ENCODE measurements around the gene SLC35B4. TPM values are rescaled to one million over a fixed set of nuclear protein-coding genes. Genes with fewer than 3 reads are reported as not detected.
"Not testable (repeated sequence)": the region's sequence is repeated elsewhere in the genome, so short reads cannot be mapped to it uniquely, and the experiment has no call there.

The SLC35B4 gene
- total and polyA plus RNA-seq, 7 donors, result 2.4 to 9.4 (median 6.1) TPM

DNA sequence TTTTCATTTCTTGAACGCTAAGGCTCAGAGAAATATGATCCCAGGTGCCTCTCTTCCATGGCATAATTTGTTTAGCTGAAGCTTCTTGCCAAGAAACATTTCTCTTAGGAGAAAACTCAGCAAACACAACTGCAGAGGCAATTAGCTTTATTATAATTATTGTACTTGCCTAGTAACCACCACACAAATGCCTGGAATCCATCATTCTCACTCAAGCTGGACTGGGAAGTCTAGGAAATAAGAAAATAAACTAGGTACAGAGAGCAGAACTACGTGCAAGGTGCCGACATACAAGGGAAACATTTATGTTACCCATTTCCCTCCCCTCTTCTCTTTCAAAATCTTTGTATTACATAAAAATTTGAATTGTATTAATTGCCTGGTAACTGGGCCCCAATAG lies 15.1 kb downstream of the SLC35B4 start:
- WGBS, 2 donors, result 93 to 95% methylated on average over 3 of the region's 3 CpGs
- Histone ChIP-seq H3K4me1 (peaks cover 0 to 28% (median 17%) of the 10 kb centered on the region in 4 donors), H3K27me3 (no peaks in the 10 kb centered on the region), H3K4me3 (no peak overlapping the region), H3K36me3 (peaks cover 0 to 28% (median 0%) of the 10 kb centered on the region in 4 donors), H3K27ac (peak overlapping the region in 2 of 4 donors; percentile 30 to 35), H3K9me3 (no peaks in the 10 kb centered on the region)
- intact Hi-C loops (cut with DNase I), result no loop called here
- DNase-seq, result no peak
- TF ChIP-seq, protein P1, sequence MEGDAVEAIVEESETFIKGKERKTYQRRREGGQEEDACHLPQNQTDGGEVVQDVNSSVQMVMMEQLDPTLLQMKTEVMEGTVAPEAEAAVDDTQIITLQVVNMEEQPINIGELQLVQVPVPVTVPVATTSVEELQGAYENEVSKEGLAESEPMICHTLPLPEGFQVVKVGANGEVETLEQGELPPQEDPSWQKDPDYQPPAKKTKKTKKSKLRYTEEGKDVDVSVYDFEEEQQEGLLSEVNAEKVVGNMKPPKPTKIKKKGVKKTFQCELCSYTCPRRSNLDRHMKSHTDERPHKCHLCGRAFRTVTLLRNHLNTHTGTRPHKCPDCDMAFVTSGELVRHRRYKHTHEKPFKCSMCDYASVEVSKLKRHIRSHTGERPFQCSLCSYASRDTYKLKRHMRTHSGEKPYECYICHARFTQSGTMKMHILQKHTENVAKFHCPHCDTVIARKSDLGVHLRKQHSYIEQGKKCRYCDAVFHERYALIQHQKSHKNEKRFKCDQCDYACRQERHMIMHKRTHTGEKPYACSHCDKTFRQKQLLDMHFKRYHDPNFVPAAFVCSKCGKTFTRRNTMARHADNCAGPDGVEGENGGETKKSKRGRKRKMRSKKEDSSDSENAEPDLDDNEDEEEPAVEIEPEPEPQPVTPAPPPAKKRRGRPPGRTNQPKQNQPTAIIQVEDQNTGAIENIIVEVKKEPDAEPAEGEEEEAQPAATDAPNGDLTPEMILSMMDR (IDR thresholded peaks at IDR 0.05), result no peak
- no peak for TF ChIP-seq POLR2AphosphoS5 (IDR thresholded peaks at IDR 0.05)
- no peak for TF ChIP-seq EP300 (IDR thresholded peaks at IDR 0.05)
- TF ChIP-seq POLR2A (IDR thresholded peaks at IDR 0.05), result no peak

DNA sequence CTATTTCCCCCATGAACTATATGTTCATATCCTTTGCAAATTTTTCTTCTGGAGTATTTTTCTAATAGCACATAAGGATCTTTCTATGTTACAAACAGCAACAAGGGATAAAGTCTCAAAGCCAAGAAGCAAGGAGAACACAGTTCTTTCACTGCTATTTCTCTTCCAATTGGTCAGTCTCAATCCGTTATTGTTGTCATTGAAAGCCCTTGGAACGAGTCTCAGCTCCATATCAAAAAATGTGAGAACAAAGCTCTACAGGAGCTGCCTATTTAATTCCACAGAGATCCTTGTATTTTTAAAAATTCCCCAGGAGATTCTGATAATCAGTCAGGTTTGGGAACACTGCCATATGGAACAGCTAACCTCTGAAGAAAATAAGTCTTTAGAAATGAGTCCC lies 15.7 kb downstream of the SLC35B4 start:
- no peak for DNase-seq
- WGBS, 2 donors, result 90 to 95% methylated on average over 2 of the region's 2 CpGs
- peaks cover 0 to 28% (median 17%) of the 10 kb centered on the region in 4 donors for H3K4me1 ChIP-seq
- intact Hi-C loops (cut with DNase I), result no loop called here
- H3K9me3 ChIP-seq, result no peaks in the 10 kb centered on the region
- H3K27ac ChIP-seq, result peak overlapping the region in 2 of 4 donors; percentile 30 to 75
- peaks cover 0 to 34% (median 3%) of the 10 kb centered on the region in 4 donors for H3K36me3 ChIP-seq
- H3K27me3 ChIP-seq, result no peaks in the 10 kb centered on the region
- H3K4me3 ChIP-seq, result no peak overlapping the region
- no peak for TF ChIP-seq POLR2AphosphoS5 (IDR thresholded peaks at IDR 0.05)
- no peak for TF ChIP-seq POLR2A (IDR thresholded peaks at IDR 0.05)
- TF ChIP-seq, protein P1 (IDR thresholded peaks at IDR 0.05), result no peak
- no peak for TF ChIP-seq EP300 (IDR thresholded peaks at IDR 0.05)

DNA sequence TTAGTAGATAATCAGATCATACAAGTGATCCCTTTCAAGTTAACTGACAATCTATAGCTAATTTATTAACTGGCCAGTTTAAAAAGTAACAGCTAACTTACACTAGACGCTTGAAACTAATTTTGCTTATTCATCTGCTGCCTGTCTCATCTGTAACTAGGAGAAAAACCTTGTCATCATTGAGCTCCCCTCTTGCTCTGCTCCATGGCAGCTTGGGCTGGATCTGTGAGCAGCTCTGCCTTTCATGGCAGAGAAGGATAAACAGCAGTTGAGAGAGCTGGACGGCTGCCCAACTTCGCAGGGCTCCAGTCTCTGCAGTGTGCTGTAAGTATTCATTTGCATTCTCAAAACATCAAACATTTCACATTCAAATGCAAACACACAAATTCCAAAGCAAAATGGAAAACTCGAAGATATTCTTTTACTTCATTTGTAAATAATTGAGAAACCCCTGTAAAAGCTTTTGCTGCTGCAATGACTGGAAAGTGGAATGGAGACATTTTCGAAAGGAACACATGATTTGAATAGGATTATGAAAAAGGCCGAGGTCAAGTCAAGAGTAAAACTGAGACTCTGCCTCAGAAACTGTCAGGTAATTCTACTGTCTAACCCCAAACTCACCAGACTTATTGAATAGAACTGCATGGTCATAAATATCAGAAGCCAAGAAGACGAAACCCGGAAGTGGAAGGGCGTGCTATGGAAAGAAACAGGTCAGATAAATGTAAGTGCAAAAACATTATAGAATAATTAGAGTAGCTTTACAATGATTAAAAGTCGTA lies 17.6 kb downstream of the SLC35B4 start:
- intact Hi-C loops (cut with DNase I), result no loop called here
- DNase-seq, result peak; percentile 92
- Histone ChIP-seq H3K9me3 (no peaks in the 10 kb centered on the region), H3K36me3 (peaks cover 0 to 41% (median 18%) of the 10 kb centered on the region in 4 donors), H3K27me3 (no peaks in the 10 kb centered on the region), H3K27ac (peak overlapping the region; percentile 64 to 75 (median 70)), H3K4me3 (no peak overlapping the region), H3K4me1 (peaks cover 0 to 28% (median 17%) of the 10 kb centered on the region in 4 donors)
- WGBS, 2 donors, result 57 to 74% methylated on average over 10 of the region's 10 CpGs
- no peak for TF ChIP-seq POLR2A (IDR thresholded peaks at IDR 0.05)
- TF ChIP-seq, protein P1 (IDR thresholded peaks at IDR 0.05), result no peak
- peak in 2 of 4 donors; percentile 31 to 49 for TF ChIP-seq POLR2AphosphoS5 (IDR thresholded peaks at IDR 0.05)
- TF ChIP-seq EP300 (IDR thresholded peaks at IDR 0.05), result no peak

DNA sequence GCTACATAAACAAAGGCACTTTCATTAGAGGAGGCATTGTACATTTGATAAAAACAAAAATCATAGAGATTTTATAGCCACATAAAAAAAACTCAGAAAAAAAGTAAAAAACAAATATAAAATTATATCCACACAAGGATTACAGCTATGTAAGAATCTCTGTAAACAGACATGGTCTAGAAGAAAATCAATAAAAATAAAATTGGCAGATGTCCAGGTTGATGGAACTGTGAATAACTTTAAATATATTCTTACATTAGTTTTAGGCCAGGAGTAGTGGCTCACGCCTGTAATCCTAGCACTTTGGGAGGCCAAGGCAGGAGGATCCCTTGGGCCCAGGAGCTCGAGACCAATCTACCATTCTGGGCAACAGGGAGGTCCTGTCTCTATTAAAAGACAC lies 19.2 kb downstream of the SLC35B4 start:
- DNase-seq, result no peak
- Histone ChIP-seq H3K36me3 (peaks cover 0 to 40% (median 21%) of the 10 kb centered on the region in 4 donors), H3K27me3 (no peaks in the 10 kb centered on the region), H3K4me1 (peaks cover 0 to 28% (median 17%) of the 10 kb centered on the region in 4 donors), H3K9me3 (no peaks in the 10 kb centered on the region), H3K4me3 (no peak overlapping the region), H3K27ac (peak overlapping the region in 2 of 4 donors; percentile 72 to 75)
- TF ChIP-seq, protein P1 (IDR thresholded peaks at IDR 0.05), result no peak
- TF ChIP-seq EP300 (IDR thresholded peaks at IDR 0.05), result no peak
- no peak for TF ChIP-seq POLR2AphosphoS5 (IDR thresholded peaks at IDR 0.05)
- TF ChIP-seq POLR2A (IDR thresholded peaks at IDR 0.05), result no peak
- WGBS, 2 donors, result 95 to 97% methylated on average over 2 of the region's 2 CpGs
- intact Hi-C loops (cut with DNase I), result no loop called here

DNA sequence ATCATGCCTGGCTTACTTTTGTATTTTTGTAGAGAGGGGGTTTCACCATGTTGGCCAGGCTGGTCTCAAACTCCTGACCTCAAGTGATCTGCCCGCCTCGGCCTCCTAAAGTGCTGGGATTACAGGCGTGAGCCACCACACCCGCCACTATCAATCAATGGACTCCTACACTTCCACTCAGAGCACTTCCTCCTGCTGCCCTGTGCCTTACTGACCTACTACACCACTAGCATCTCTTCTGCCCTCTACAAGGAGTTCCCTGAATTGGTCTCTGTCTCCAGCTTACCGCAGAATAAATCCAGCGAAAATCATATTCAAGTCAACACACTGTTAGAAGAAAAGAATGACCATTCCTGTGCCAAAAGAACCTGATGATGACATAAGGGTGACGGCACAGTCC lies 20.7 kb downstream of the SLC35B4 start:
- H3K4me3 ChIP-seq; DNase-seq; H3K9me3 ChIP-seq; H3K27me3 ChIP-seq; intact Hi-C loops (cut with DNase I); H3K27ac ChIP-seq: not testable (repeated sequence)
- H3K36me3 ChIP-seq, result peaks cover 0 to 36% (median 21%) of the 10 kb centered on the region in 4 donors
- 81 to 87% methylated on average over 7 of the region's 7 CpGs for WGBS, 2 donors
- H3K4me1 ChIP-seq, result peaks cover 0 to 28% (median 17%) of the 10 kb centered on the region in 4 donors

Measured in sigmoid colon (tissue), 7 donors.